ENCODE data around the gene DNAJC11. TPM values are rescaled to one million over a fixed set of nuclear protein-coding genes. Genes with fewer than 3 reads are reported as not detected.

DNAJC11 gene
- total RNA-seq, 1 experiment from 2014 or later: 61.0 TPM

DNA sequence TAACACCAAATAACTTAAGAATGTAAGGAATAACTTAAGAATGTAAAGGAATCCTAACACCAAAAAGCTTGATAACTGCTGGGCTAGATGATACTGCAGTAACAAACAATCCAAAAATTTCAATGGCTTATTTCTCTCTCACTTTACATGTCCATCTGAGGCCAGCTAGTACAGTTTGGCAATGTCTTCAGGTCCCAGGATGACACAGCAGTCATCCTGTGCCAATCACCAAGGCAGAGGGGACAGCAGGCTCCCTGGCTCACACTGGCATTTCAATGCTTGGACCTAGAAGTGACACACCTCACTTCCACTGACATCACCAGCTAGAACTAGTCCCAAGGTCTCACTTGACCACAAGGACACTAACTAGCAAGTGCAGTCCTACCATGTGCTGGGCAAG is 15.3 kb downstream of the DNAJC11 start:
- CTCF ChIA-PET: no interaction called here
- no peak overlapping the region for H3K4me3 Mint-ChIP-seq (ENCODE audit: unreplicated experiment)
- Histone ChIP-seq H3K4me1 (no peaks in the 10 kb centered on the region), H3K27me3 (replicated peaks; ENCODE audit: control insufficient read depth, insufficient read depth, low read length) (no peaks in the 10 kb centered on the region), H3K4me3 (ENCODE audit: low read depth, low read length) (no peak overlapping the region), H3K36me3 (ENCODE audit: control insufficient read depth, insufficient read depth, low read length) (no peaks in the 10 kb centered on the region; the same call in 1 of the 2 replicates), H3K9me3 (no peaks in the 10 kb centered on the region)
- H3K27ac Mint-ChIP-seq (ENCODE audit: unreplicated experiment): no peak overlapping the region
- no peaks in the 10 kb centered on the region for H3K27me3 Mint-ChIP-seq (ENCODE audit: insufficient read depth, unreplicated experiment)
- POLR2A ChIA-PET: no interaction called here
- H3K36me3 Mint-ChIP-seq (ENCODE audit: insufficient read depth, unreplicated experiment): no peaks in the 10 kb centered on the region
- no TSS peak for BruUV-seq (replicated peaks)
- DNase-seq: no peak
- TF ChIP-seq, protein P1, sequence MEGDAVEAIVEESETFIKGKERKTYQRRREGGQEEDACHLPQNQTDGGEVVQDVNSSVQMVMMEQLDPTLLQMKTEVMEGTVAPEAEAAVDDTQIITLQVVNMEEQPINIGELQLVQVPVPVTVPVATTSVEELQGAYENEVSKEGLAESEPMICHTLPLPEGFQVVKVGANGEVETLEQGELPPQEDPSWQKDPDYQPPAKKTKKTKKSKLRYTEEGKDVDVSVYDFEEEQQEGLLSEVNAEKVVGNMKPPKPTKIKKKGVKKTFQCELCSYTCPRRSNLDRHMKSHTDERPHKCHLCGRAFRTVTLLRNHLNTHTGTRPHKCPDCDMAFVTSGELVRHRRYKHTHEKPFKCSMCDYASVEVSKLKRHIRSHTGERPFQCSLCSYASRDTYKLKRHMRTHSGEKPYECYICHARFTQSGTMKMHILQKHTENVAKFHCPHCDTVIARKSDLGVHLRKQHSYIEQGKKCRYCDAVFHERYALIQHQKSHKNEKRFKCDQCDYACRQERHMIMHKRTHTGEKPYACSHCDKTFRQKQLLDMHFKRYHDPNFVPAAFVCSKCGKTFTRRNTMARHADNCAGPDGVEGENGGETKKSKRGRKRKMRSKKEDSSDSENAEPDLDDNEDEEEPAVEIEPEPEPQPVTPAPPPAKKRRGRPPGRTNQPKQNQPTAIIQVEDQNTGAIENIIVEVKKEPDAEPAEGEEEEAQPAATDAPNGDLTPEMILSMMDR (IDR thresholded peaks at IDR 0.05; ENCODE audit: insufficient read depth in 1 of 2, low read depth in 1 of 2, low read length in 1 of 2, severe bottlenecking in 1 of 2, unreplicated experiment in 1 of 2): no peak
- H3K9me3 Mint-ChIP-seq (ENCODE audit: unreplicated experiment): no peaks in the 10 kb centered on the region
- H3K4me1 Mint-ChIP-seq (ENCODE audit: low read depth, unreplicated experiment): no peaks in the 10 kb centered on the region
- intact Hi-C loops (cut with micrococcal nuclease; ENCODE audit: unreplicated experiment): no loop called here

DNA sequence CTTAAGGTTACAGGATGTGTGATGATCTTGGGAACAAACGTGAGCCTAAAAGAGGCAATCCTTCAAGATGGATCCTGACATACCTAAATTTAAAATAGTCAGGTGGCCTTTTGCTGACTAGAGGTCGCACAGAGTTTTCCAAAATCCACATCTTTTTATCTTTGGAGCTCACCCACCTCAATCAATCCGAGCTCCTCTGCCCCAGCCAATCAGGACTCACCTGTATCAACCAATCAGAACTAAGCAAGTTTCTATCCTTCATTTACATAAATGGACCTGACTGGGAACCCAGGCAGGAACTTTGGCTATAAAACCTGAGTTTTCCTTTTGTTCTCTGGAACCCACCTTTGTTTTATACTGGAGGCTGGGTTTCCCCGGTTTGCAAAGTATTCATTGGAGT is 16.2 kb downstream of the DNAJC11 start:
- intact Hi-C loops (cut with micrococcal nuclease; ENCODE audit: unreplicated experiment): no loop called here
- no peak overlapping the region for H3K4me3 Mint-ChIP-seq (ENCODE audit: unreplicated experiment)

DNA sequence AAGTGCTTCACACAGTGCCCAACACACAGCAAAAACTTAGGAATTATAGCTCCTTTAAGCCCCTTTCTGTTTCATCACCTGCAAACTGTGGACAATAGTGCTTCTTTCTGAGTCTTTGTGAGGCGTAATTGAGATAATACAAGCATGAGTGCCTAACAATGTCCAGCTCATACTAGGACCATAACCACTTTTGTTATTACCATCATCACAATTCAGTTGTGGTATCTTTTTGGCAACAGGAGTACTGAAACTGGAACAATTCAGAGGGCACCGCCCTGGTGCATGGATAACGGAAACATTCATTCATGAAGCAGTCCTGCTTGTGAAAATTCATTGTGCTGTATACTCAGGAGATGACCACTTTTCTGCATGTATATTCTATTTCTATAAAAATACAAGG is 18.2 kb downstream of the DNAJC11 start:
- Mint-ChIP-seq H3K27ac (ENCODE audit: unreplicated experiment) (no peak overlapping the region), H3K27me3 (ENCODE audit: insufficient read depth, unreplicated experiment) (no peaks in the 10 kb centered on the region), H3K4me1 (ENCODE audit: low read depth, unreplicated experiment) (no peaks in the 10 kb centered on the region), H3K36me3 (ENCODE audit: insufficient read depth, unreplicated experiment) (peaks cover 23% of the 10 kb centered on the region), H3K4me3 (ENCODE audit: unreplicated experiment) (no peak overlapping the region), H3K9me3 (ENCODE audit: unreplicated experiment) (no peaks in the 10 kb centered on the region)
- no peak overlapping the region for H3K4me3 ChIP-seq (ENCODE audit: low read depth, low read length)
- CTCF ChIA-PET: no interaction called here
- intact Hi-C loops (cut with micrococcal nuclease; ENCODE audit: unreplicated experiment): no loop called here
- TF ChIP-seq, protein P1 (IDR thresholded peaks at IDR 0.05; ENCODE audit: insufficient read depth in 1 of 2, low read depth in 1 of 2, low read length in 1 of 2, severe bottlenecking in 1 of 2, unreplicated experiment in 1 of 2): no peak
- POLR2A ChIA-PET: no interaction called here
- no peaks in the 10 kb centered on the region; the same call in 1 of the 2 replicates for H3K36me3 ChIP-seq (ENCODE audit: control insufficient read depth, insufficient read depth, low read length)
- no TSS peak for BruUV-seq (replicated peaks)
- no peak for DNase-seq
- H3K27me3 ChIP-seq (replicated peaks; ENCODE audit: control insufficient read depth, insufficient read depth, low read length): no peaks in the 10 kb centered on the region
- H3K9me3 ChIP-seq: no peaks in the 10 kb centered on the region
- H3K4me1 ChIP-seq: no peaks in the 10 kb centered on the region

More for the DNA sequence above, 16.2 kb downstream of the DNAJC11 start:
- ChIA-PET CTCF (no interaction called here), POLR2A (no interaction called here)
- Mint-ChIP-seq H3K27me3 (ENCODE audit: insufficient read depth, unreplicated experiment) (no peaks in the 10 kb centered on the region), H3K36me3 (ENCODE audit: insufficient read depth, unreplicated experiment) (peaks cover 6% of the 10 kb centered on the region), H3K9me3 (ENCODE audit: unreplicated experiment) (no peaks in the 10 kb centered on the region), H3K4me1 (ENCODE audit: low read depth, unreplicated experiment) (no peaks in the 10 kb centered on the region), H3K27ac (ENCODE audit: unreplicated experiment) (no peak overlapping the region)
- Histone ChIP-seq H3K36me3 (ENCODE audit: control insufficient read depth, insufficient read depth, low read length) (no peaks in the 10 kb centered on the region; the same call in 1 of the 2 replicates), H3K4me1 (no peaks in the 10 kb centered on the region), H3K4me3 (ENCODE audit: low read depth, low read length) (no peak overlapping the region), H3K27me3 (replicated peaks; ENCODE audit: control insufficient read depth, insufficient read depth, low read length) (no peaks in the 10 kb centered on the region), H3K9me3 (no peaks in the 10 kb centered on the region)
- BruUV-seq (replicated peaks): no TSS peak
- no peak for DNase-seq
- TF ChIP-seq, protein P1 (IDR thresholded peaks at IDR 0.05; ENCODE audit: insufficient read depth in 1 of 2, low read depth in 1 of 2, low read length in 1 of 2, severe bottlenecking in 1 of 2, unreplicated experiment in 1 of 2): no peak
